IMR-90 (cell line): ENCODE measurements around the gene CERS4. TPM values are rescaled to one million over a fixed set of nuclear protein-coding genes. Genes with fewer than 3 reads are reported as not detected.

ENCODE experiments used
- ATAC-seq: fragments of 200-7000 bp; cut with Tn5 transposase; 2 replicates; pipeline ENCODE4 v1.9.1; 2020; ENCODE audit warnings: low read depth, mild to moderate bottlenecking, moderate library complexity
- BruUV-seq: library from RNA; stranded (reverse); fragments of 400-500 nt; replicated peaks from 2 replicates; lab custom pipeline; 2021; lab: Mats Ljungman, UMichigan
- CTCF ChIA-PET: fragments of 300-600 bp; formaldehyde crosslinking; extraction: SDS; loops from one replicate; lab custom pipeline; 2021; ENCODE audit warnings: antibody characterized with exemption; lab: Yijun Ruan, JAX
- POLR2A ChIA-PET: fragments of 300-600 bp; sonication (Branson Sonifier 250); formaldehyde crosslinking; loops from one replicate; lab custom pipeline; 2022; ENCODE audit warnings: antibody characterized with exemption; ENCODE audit not compliant: unreplicated experiment; lab: Charles Lee
- DNase-seq: peaks from one replicate; pipeline ENCODE4 v3.0.0; 2013
- H2AFZ ChIP-seq: replicated peaks from 2 replicates; pipeline ENCODE3; 2013; ENCODE audit warnings: low read length, mild to moderate bottlenecking; ENCODE audit not compliant: poor library complexity
- H2AK5ac ChIP-seq: 2 replicates; pipeline ENCODE4 v1.6.1; 2013; ENCODE audit warnings: low read depth, low read length, inconsistent platforms
- H2AK9ac ChIP-seq: replicated peaks from 2 replicates; pipeline ENCODE3; 2013; ENCODE audit warnings: mild to moderate bottlenecking, low read depth, low read length, moderate library complexity; ENCODE audit not compliant: poor library complexity
- H2BK120ac ChIP-seq: 2 replicates; pipeline ENCODE4 v1.6.1; 2013; ENCODE audit warnings: low read depth, low read length, inconsistent platforms
- H2BK15ac ChIP-seq: 3 replicates; pipeline ENCODE4 v1.6.1; 2013; ENCODE audit warnings: low read depth, low read length, inconsistent platforms
- H2BK20ac ChIP-seq: 2 replicates; pipeline ENCODE4 v1.6.1; 2013; ENCODE audit warnings: low read depth, mild to moderate bottlenecking, inconsistent platforms, low read length, moderate library complexity
- H2BK5ac ChIP-seq: 2 replicates; pipeline ENCODE4 v1.6.1; 2013; ENCODE audit warnings: mild to moderate bottlenecking, low read depth, low read length, inconsistent platforms; ENCODE audit not compliant: poor library complexity, severe bottlenecking
- H3K14ac ChIP-seq: replicated peaks from 2 replicates; pipeline ENCODE4 v1.6.1; 2013; ENCODE audit warnings: low read depth, low read length, inconsistent platforms
- H3K18ac ChIP-seq: 2 replicates; pipeline ENCODE4 v1.6.1; 2013; ENCODE audit warnings: low read depth, low read length, control low read depth
- H3K23ac ChIP-seq: 2 replicates; pipeline ENCODE4 v1.6.1; 2013; ENCODE audit warnings: low read depth, low read length, inconsistent platforms
- H3K27ac ChIP-seq: 2 replicates; pipeline ENCODE4 v1.5.1; 2013; ENCODE audit warnings: mild to moderate bottlenecking, control low read depth, low read length; ENCODE audit not compliant: insufficient read depth
- H3K27me3 ChIP-seq: 2 replicates; pipeline ENCODE4 v1.6.1; 2013; ENCODE audit warnings: low read length; ENCODE audit not compliant: control insufficient read depth, insufficient read depth
- H3K36me3 ChIP-seq: 2 replicates; pipeline ENCODE4 v1.6.1; 2013; ENCODE audit warnings: low read length, mixed read lengths; ENCODE audit not compliant: control insufficient read depth, insufficient read depth
- H3K4ac ChIP-seq: 2 replicates; pipeline ENCODE4 v1.6.1; 2013; ENCODE audit warnings: low read depth, low read length, inconsistent platforms
- H3K4me1 ChIP-seq: 2 replicates; pipeline ENCODE4 v1.6.1; 2013; ENCODE audit warnings: low read length, mixed read lengths; ENCODE audit not compliant: control insufficient read depth, insufficient read depth
- H3K4me2 ChIP-seq: 2 replicates; pipeline ENCODE4 v1.6.1; 2013; ENCODE audit warnings: low read depth, mild to moderate bottlenecking, control low read depth, low read length, moderate library complexity
- H3K4me3 ChIP-seq: 2 replicates; pipeline ENCODE4 v1.5.1; 2013; ENCODE audit warnings: low read depth, mild to moderate bottlenecking, control low read depth, low read length, moderate library complexity; ENCODE audit not compliant: insufficient read depth
- H3K56ac ChIP-seq: 2 replicates; pipeline ENCODE4 v1.6.1; 2013; ENCODE audit warnings: low read length, inconsistent platforms; ENCODE audit not compliant: insufficient read depth; ENCODE audit errors: extremely low read depth
- H3K79me1 ChIP-seq, 2 experiments: 2 replicates each; pipeline ENCODE4 v1.6.1; 2013; ENCODE audit warnings: low read length in 2 of 2, inconsistent platforms in 1 of 2, low read depth in 1 of 2
- H3K9ac ChIP-seq: 2 replicates; pipeline ENCODE4 v1.6.1; 2013; ENCODE audit warnings: low read depth, low read length, control low read depth
- H3K9me1 ChIP-seq: 2 replicates; pipeline ENCODE4 v1.6.1; 2013; ENCODE audit warnings: low read length, inconsistent platforms; ENCODE audit not compliant: insufficient read depth
- H3K9me3 ChIP-seq: 2 replicates; pipeline ENCODE4 v1.6.1; 2013; ENCODE audit warnings: low read length; ENCODE audit not compliant: control insufficient read depth, insufficient read depth
- H4K20me1 ChIP-seq: 2 replicates; pipeline ENCODE4 v1.6.1; 2013; ENCODE audit warnings: low read length, inconsistent platforms; ENCODE audit not compliant: insufficient read depth
- H4K5ac ChIP-seq: 2 replicates; pipeline ENCODE4 v1.6.1; 2013; ENCODE audit warnings: mild to moderate bottlenecking, low read depth, low read length, control low read depth
- H4K8ac ChIP-seq, 2 experiments: 2 replicates each; pipeline ENCODE4 v1.6.1; 2013; ENCODE audit warnings: low read depth in 2 of 2, low read length in 2 of 2, control low read depth in 1 of 2, inconsistent platforms in 1 of 2
- H4K91ac ChIP-seq: 2 replicates; pipeline ENCODE4 v1.6.1; 2013; ENCODE audit warnings: low read depth, low read length, inconsistent platforms; ENCODE audit not compliant: insufficient read depth
- NFE2L2 ChIP-seq: fragments of 150-350 bp; IDR thresholded peaks from 2 replicates; pipeline ENCODE4 v1.6.1; 2016; ENCODE audit warnings: low read depth, mild to moderate bottlenecking, low read length
- WGBS, 2 experiments: methylation state at CpG; one replicate each; pipeline versions ENCODE4 v1.1.5 to v1.1.7; 2013; ENCODE audit warnings: missing lambda C conversion rate in 2 of 2; ENCODE audit not compliant: insufficient read length in 1 of 2; ENCODE audit errors: extremely low coverage in 2 of 2; 5-methylcytosine and 5-hydroxymethylcytosine counted together
- dilution Hi-C: fragments of 300-500 bp; cut with HindIII; formaldehyde crosslinking; loops from one replicate; pipeline ENCODE4 v1.14.3; 2018; ENCODE audit warnings: low sequenced_read_pairs; ENCODE audit not compliant: unreplicated experiment
- in situ Hi-C: fragments of 300-500 bp; cut with MboI; formaldehyde crosslinking; loops from 3 replicates; pipeline ENCODE4 v1.14.3; 2019; ENCODE audit warnings: low sequenced_read_pairs, inconsistent platforms, mixed read lengths
- intact Hi-C: fragments of 100-400 bp; cut with micrococcal nuclease; formaldehyde crosslinking; loops from 2 replicates; pipeline ENCODE4 v1.10.0; 2022
- polyA plus RNA-seq, 3 experiments: library from polyadenylated mRNA; depleted of rRNA; stranded (reverse); fragments of >200 nt; gene quantifications; 2 replicates each; pipeline ENCODE4 v1.2.3, GENCODE V29; 2012; ENCODE audit warnings: low replicate concordance in 1 of 3
- total RNA-seq: library from RNA; depleted of rRNA; stranded (reverse); fragments of >200 nt; gene quantifications from 2 replicates; pipeline ENCODE4 v1.2.3, GENCODE V29; 2012
- TF ChIP-seq, protein P1 (sequence below): conservative IDR thresholded peaks from 2 replicates; pipeline ENCODE4 v1.5.1; 2012; ENCODE audit warnings: mild to moderate bottlenecking, low read depth, low read length, improper control_type of control experiment

The CERS4 gene
- total and polyA plus RNA-seq, 2 of the 4 experiments (the other 2 are of a cell fraction): 3.2 to 5.7 TPM

DNA sequence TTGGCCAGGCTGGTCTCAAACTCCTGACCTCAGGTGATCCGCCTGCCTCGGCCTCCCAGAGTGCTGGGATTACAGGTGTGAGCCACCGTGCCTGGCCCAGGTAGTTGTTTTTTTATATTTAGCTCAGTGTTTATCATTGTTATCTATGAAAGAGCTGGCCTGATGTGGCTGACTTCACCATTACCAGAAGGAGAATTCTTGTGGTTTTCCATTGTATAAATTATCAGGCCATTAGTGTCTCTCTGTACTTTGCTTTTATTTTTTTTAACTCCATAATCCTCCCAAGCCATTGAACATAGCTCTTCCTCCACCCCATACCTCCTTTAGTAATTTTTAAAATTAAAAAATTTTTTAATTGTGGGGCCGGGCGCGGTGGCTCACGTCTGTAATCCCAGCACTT is 24.2 kb downstream of the CERS4 start:
- TF ChIP-seq, protein P1, sequence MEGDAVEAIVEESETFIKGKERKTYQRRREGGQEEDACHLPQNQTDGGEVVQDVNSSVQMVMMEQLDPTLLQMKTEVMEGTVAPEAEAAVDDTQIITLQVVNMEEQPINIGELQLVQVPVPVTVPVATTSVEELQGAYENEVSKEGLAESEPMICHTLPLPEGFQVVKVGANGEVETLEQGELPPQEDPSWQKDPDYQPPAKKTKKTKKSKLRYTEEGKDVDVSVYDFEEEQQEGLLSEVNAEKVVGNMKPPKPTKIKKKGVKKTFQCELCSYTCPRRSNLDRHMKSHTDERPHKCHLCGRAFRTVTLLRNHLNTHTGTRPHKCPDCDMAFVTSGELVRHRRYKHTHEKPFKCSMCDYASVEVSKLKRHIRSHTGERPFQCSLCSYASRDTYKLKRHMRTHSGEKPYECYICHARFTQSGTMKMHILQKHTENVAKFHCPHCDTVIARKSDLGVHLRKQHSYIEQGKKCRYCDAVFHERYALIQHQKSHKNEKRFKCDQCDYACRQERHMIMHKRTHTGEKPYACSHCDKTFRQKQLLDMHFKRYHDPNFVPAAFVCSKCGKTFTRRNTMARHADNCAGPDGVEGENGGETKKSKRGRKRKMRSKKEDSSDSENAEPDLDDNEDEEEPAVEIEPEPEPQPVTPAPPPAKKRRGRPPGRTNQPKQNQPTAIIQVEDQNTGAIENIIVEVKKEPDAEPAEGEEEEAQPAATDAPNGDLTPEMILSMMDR: no peak
- no peak for TF ChIP-seq NFE2L2
- Histone ChIP-seq H4K5ac (no peak overlapping the region), H3K56ac (no peak overlapping the region), H4K8ac (no peak overlapping the region), H2BK15ac (no peak overlapping the region), H2AK9ac (no peak overlapping the region), H3K23ac (no peak overlapping the region), H3K4ac (no peak overlapping the region), H3K36me3 (no peaks in the 10 kb centered on the region), H3K9me3 (peaks cover 8% of the 10 kb centered on the region), H2BK120ac (no peak overlapping the region), H4K20me1 (no peaks in the 10 kb centered on the region), H2BK5ac (no peak overlapping the region), H2AFZ (no peak overlapping the region), H3K4me3 (no peak overlapping the region), H3K4me2 (no peak overlapping the region), H4K91ac (no peak overlapping the region), H3K4me1 (peaks cover 2% of the 10 kb centered on the region; the same call in 1 of the 2 replicates), H3K9me1 (no peaks in the 10 kb centered on the region), H3K14ac (no peak overlapping the region), H2AK5ac (no peak overlapping the region), H3K27me3 (no peaks in the 10 kb centered on the region), H3K18ac (no peak overlapping the region), H3K9ac (no peak overlapping the region), H3K27ac (no peak overlapping the region), H2BK20ac (no peak overlapping the region), H3K79me1 (no peaks in the 10 kb centered on the region)
- no CpG with 5 or more reads among the region's 7 CpGs for WGBS, 2 experiments
- peak; percentile 53 for DNase-seq
- ATAC-seq: peak; percentile 83
- in situ Hi-C loops (no loop called here), dilution Hi-C loops (no loop called here), intact Hi-C loops (no loop called here)
- CTCF ChIA-PET: no interaction called here
- no TSS peak for BruUV-seq
- POLR2A ChIA-PET: interaction anchor here (0.5 kb wide), 1 partner anchor 277 kb away, joined by 10 read pairs; no protein-coding TSS in a partner anchor
